NB4 (cell line): ENCODE results near the gene FFAR4.

ENCODE experiments used
- CTCF ChIP-seq: IDR thresholded peaks from one replicate; pipeline ENCODE4 v1.5.1; 2012; ENCODE audit warnings: low read depth, low read length
- MYC ChIP-seq: IDR thresholded peaks from 2 replicates; pipeline ENCODE4 v1.6.1; 2011; ENCODE audit warnings: low read depth, low read length
- POLR2A ChIP-seq: IDR thresholded peaks from 2 replicates; pipeline ENCODE4 v1.6.1; 2011; ENCODE audit warnings: mild to moderate bottlenecking; ENCODE audit not compliant: insufficient read length; ENCODE audit errors: extremely low read depth

- TF ChIP-seq MYC = no peak
- TF ChIP-seq CTCF = no peak
- no peak for TF ChIP-seq POLR2A
Measured at GRCh38 chr10:93554316-93554663, 12.2 kb upstream of the FFAR4 start.
